SK-N-SH (cell line): ENCODE data around the gene SOX13.

ENCODE experiments used
- EP300 ChIP-seq, 2 experiments: IDR thresholded peaks; 2 replicates each; pipeline versions ENCODE4 v1.4.0 to v1.6.1; 2012; ENCODE audit warnings: borderline replicate concordance in 1 of 2, low read depth in 1 of 2, low read length in 1 of 2
- EZH2phosphoT487 ChIP-seq: fragments of 200-600 bp; sonication (generic); IDR thresholded peaks from 2 replicates; pipeline ENCODE4 v1.6.1; 2017; ENCODE audit warnings: low read depth, mixed run types, mild to moderate bottlenecking, antibody characterized with exemption, moderate library complexity, borderline replicate concordance
- GABPA ChIP-seq: IDR thresholded peaks from 2 replicates; pipeline ENCODE4 v1.4.0; 2012; ENCODE audit warnings: low read depth, mild to moderate bottlenecking
- JUND ChIP-seq: IDR thresholded peaks from 2 replicates; pipeline ENCODE4 v1.4.0; 2012
- POLR2AphosphoS5 ChIP-seq: IDR thresholded peaks from 2 replicates; pipeline ENCODE4 v1.6.1; 2012; ENCODE audit warnings: low read depth, low read length
- SMC3 ChIP-seq: IDR thresholded peaks from 2 replicates; pipeline ENCODE4 v1.6.1; 2012; ENCODE audit warnings: low read depth, low read length, improper control_type of control experiment
- YY1 ChIP-seq: IDR thresholded peaks from 2 replicates; pipeline ENCODE4 v1.4.0; 2012; ENCODE audit warnings: low read depth, mild to moderate bottlenecking
- TF ChIP-seq, protein P1 (sequence below): fragments of 200-600 bp; sonication (generic); IDR thresholded peaks from 2 replicates; pipeline ENCODE4 v1.6.1; 2017; ENCODE audit warnings: antibody characterized with exemption, mild to moderate bottlenecking, moderate library complexity
- TF ChIP-seq, protein P2 (sequence below): IDR thresholded peaks from 2 replicates; pipeline ENCODE4 v1.4.0; 2012; ENCODE audit warnings: low read depth, borderline replicate concordance
- TF ChIP-seq, protein P3 (sequence below): fragments of 150-350 bp; IDR thresholded peaks from 2 replicates; pipeline ENCODE4 v1.6.1; 2016; ENCODE audit warnings: mild to moderate bottlenecking, low read depth, low read length
- TF ChIP-seq, protein P4 (sequence below): IDR thresholded peaks from 2 replicates; pipeline ENCODE4 v1.4.0; 2012; ENCODE audit warnings: low read depth
- TF ChIP-seq, protein P5 (sequence below): IDR thresholded peaks from 2 replicates; pipeline ENCODE4 v1.6.1; 2012; ENCODE audit warnings: mild to moderate bottlenecking, low read depth, low read length, moderate library complexity

DNA sequence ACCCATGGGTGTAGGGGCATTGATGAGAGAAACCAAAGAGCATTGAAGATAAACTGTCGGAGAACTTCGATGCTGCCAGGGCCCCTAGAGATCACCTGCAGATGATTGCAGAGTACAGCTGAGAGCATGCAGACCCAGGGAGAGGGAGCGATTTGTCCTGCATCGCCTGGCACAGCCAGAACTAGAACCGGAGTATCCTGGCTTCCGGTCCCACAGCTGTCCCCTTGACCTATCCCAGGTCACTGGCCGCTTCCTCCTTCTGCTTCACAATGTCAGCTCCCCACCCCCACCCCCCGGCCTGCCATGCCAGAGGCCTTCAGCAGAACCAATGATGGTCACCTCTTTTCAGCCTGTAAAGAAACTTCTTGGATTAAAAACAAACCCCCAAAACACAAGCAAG is 29.2 kb upstream of the SOX13 start:
- TF ChIP-seq, protein P1, sequence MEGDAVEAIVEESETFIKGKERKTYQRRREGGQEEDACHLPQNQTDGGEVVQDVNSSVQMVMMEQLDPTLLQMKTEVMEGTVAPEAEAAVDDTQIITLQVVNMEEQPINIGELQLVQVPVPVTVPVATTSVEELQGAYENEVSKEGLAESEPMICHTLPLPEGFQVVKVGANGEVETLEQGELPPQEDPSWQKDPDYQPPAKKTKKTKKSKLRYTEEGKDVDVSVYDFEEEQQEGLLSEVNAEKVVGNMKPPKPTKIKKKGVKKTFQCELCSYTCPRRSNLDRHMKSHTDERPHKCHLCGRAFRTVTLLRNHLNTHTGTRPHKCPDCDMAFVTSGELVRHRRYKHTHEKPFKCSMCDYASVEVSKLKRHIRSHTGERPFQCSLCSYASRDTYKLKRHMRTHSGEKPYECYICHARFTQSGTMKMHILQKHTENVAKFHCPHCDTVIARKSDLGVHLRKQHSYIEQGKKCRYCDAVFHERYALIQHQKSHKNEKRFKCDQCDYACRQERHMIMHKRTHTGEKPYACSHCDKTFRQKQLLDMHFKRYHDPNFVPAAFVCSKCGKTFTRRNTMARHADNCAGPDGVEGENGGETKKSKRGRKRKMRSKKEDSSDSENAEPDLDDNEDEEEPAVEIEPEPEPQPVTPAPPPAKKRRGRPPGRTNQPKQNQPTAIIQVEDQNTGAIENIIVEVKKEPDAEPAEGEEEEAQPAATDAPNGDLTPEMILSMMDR: no peak
- TF ChIP-seq EP300 (IDR thresholded peaks at IDR 0.05; ENCODE audit: borderline replicate concordance in 1 of 2, low read depth in 1 of 2, low read length in 1 of 2) (no peak), EZH2phosphoT487 (no peak), SMC3 (no peak), POLR2AphosphoS5 (no peak), GABPA (no peak), JUND (no peak), YY1 (no peak)
- TF ChIP-seq, protein P2, sequence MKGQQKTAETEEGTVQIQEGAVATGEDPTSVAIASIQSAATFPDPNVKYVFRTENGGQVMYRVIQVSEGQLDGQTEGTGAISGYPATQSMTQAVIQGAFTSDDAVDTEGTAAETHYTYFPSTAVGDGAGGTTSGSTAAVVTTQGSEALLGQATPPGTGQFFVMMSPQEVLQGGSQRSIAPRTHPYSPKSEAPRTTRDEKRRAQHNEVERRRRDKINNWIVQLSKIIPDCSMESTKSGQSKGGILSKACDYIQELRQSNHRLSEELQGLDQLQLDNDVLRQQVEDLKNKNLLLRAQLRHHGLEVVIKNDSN: no peak
- TF ChIP-seq, protein P3, sequence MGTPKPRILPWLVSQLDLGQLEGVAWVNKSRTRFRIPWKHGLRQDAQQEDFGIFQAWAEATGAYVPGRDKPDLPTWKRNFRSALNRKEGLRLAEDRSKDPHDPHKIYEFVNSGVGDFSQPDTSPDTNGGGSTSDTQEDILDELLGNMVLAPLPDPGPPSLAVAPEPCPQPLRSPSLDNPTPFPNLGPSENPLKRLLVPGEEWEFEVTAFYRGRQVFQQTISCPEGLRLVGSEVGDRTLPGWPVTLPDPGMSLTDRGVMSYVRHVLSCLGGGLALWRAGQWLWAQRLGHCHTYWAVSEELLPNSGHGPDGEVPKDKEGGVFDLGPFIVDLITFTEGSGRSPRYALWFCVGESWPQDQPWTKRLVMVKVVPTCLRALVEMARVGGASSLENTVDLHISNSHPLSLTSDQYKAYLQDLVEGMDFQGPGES: no peak
- TF ChIP-seq, protein P4, sequence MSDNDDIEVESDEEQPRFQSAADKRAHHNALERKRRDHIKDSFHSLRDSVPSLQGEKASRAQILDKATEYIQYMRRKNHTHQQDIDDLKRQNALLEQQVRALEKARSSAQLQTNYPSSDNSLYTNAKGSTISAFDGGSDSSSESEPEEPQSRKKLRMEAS: no peak
- TF ChIP-seq, protein P5, sequence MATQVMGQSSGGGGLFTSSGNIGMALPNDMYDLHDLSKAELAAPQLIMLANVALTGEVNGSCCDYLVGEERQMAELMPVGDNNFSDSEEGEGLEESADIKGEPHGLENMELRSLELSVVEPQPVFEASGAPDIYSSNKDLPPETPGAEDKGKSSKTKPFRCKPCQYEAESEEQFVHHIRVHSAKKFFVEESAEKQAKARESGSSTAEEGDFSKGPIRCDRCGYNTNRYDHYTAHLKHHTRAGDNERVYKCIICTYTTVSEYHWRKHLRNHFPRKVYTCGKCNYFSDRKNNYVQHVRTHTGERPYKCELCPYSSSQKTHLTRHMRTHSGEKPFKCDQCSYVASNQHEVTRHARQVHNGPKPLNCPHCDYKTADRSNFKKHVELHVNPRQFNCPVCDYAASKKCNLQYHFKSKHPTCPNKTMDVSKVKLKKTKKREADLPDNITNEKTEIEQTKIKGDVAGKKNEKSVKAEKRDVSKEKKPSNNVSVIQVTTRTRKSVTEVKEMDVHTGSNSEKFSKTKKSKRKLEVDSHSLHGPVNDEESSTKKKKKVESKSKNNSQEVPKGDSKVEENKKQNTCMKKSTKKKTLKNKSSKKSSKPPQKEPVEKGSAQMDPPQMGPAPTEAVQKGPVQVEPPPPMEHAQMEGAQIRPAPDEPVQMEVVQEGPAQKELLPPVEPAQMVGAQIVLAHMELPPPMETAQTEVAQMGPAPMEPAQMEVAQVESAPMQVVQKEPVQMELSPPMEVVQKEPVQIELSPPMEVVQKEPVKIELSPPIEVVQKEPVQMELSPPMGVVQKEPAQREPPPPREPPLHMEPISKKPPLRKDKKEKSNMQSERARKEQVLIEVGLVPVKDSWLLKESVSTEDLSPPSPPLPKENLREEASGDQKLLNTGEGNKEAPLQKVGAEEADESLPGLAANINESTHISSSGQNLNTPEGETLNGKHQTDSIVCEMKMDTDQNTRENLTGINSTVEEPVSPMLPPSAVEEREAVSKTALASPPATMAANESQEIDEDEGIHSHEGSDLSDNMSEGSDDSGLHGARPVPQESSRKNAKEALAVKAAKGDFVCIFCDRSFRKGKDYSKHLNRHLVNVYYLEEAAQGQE: no peak
